AG08395 (cell line): ENCODE results near the gene VSIG4.

Experiments
- DNase-seq: peaks from one replicate; pipeline ENCODE4 v3.0.0; 2012; ENCODE audit warnings: mixed read lengths, low spot score

The VSIG4 gene

GRCh38 chrX:66024092-66024467, 15.8 kb downstream of the VSIG4 start:
- no peak for DNase-seq

DNA sequence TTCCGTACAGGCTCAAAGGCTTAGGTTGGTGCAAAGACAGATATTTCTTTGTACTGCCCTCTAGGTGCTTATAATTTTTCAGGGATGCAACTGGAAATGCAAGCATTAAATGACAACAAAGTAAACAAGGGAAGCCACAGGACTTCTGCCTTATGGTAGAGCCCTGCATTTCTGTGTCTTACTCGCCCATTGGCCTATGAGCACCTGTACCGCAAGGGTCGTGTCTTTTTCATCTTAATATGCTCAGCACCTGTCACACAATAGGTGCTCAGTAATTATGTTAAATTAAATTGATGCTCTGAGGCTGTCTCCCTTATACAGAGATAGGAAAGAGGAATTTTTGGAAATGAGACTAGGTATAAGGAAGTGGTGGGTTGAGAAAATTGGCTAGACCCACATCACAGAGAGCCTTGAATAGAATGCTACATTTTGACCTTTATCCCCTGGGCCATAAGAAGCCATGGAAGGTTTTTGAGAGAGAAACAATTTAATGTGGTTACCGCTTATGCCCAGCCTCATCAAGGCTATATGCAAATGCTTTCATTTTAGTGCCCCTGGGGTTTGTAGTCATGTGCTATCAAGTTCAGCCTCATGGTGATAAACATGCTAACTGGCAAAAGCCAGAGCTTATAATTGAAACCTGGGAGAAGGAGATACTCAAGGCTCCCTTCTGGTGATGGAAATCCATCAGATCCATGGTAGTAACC, 16.3 kb downstream of the VSIG4 start:
- no peak for DNase-seq

DNA sequence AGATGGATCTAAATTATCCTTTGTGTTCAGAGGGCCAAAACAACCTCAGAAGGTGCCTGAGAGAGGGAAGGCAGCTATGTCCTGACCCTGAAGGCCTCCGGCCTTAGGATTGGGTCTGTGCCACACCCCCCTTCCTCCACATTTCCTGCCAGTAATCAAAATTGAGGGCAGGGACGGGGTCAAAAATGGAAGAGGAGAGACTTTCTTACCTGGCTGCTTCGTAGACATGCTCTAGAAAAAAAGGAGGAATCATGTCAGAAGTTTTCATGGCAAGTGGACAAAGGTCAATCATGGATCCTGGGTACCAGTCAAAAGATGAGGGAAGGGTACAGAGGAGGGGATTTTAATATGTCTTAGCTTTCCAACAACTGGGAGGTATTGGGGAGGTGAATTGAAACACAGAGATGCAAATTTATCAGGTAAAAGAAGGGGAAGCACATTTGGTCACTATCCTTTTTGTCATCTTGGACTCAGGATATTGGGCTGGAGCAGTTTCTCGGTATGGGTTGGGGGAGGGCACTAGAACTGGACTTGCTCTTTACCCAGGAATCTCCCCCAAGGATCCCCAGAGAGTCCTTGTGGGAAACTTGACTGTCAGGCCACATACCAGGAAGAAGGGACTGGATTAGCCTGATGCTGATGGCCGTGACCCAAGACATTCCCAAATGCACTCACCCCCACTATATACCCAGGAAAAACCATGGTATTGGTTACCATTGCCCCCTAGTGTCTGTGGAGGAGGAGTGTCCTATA, 17.1 kb downstream of the VSIG4 start:
- no peak for DNase-seq

- DNase-seq: no peak
Measured at GRCh38 chrX:66021765-66022631, 17.9 kb downstream of the VSIG4 start.

DNA sequence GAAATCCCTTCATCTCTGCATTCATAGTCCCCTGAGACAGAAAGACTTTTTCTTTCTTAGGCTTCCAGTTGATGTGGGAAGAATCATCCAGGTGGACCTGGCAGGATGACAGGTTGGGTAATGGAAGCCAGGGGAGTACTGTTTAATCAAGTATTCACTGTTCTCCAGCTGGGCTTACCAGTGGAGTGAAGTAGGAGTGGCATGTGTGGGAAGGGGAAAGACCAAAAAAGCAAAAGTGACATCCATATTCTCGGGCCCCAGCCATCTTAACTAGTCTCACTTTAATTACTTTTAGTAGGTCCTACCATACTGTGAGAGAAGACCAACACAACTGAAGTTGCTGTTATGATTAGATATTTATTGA, 18.5 kb downstream of the VSIG4 start:
- DNase-seq: no peak

- no peak for DNase-seq
Measured at GRCh38 chrX:66020631-66021334, 19.1 kb downstream of the VSIG4 start.

- DNase-seq: no peak
Measured at GRCh38 chrX:66019974-66020373, 19.9 kb downstream of the VSIG4 start.

DNA sequence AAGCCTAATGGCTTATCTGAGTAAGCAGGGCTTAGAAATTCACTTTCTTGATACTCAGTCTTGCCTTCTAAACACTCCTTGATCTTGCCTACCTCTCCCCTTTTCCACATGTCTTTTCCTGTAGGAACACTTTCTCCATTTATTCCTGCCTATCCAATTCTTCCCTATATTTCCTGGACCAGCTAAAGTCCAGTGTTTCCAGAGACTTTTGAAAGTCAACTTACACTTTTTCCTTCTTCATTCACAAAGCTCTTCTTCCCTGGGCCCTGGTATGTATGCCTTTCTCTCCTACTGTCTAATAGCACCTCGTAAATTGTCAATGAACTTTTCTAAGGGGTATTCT, 20.6 kb downstream of the VSIG4 start:
- no peak for DNase-seq

DNA sequence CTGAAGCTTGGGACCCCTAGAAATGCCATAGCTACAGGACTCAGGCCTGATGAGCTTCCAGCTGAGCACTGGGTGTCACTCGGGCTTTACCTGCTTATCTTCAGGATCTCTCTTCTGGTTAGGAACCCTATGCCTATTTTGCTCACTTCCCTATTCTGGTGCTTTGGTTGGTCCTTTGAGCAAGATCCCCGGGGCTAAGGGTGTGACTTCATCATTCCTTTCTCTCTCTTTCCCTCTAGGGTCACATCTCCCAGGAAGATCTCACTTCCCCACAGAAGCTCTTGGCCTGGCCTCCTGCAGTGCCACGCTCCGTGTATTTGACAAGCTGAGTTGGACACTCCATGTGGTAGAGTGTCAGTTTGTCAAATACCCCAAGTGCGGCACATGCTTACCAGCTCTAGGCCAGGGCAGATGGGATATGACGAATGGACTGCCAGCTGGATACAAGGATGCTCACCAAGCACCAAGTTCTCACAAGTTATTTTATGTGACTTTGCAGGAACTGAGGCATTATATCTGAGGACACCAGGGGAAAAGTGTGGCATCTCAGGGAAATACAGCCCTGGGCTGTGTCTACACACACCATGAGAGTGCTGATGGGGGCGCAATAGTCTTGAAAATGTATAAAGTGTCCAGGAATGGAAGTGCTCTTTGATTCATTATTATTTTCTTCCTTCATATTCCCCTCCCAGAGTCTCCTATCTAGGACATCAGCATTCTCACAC, 21.1 kb downstream of the VSIG4 start:
- no peak for DNase-seq

GRCh38 chrX:66017659-66018170, 22.2 kb downstream of the VSIG4 start:
- no peak for DNase-seq

- DNase-seq: no peak
Measured at GRCh38 chrX:66016905-66017658, 22.8 kb downstream of the VSIG4 start.

GRCh38 chrX:66015900-66016689, 23.8 kb downstream of the VSIG4 start:
- DNase-seq: no peak

- DNase-seq: no peak
Measured at GRCh38 chrX:66015152-66015831, 24.6 kb downstream of the VSIG4 start.

- no peak for DNase-seq
Measured at GRCh38 chrX:66014556-66014955, 25.3 kb downstream of the VSIG4 start.

DNA sequence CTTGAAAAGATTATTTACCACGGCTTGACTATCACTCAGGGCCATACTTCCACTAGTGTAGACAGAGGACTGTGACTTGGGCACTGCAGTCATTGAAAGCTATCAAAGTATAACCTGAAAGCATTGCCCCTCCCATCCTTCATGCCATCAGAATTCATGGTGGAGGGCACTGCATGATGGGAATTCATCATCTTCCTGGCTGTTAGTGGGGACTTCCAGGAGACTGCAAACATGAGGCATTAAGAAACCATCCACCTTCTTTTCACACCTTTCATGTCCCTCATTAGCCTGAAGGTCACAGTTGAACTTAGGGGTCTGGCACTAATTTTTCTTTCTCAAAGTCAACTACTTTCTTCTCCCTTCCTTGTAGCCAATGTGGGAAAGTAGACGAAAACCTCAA, 25.8 kb downstream of the VSIG4 start:
- DNase-seq: no peak

GRCh38 chrX:66013194-66013816, 26.6 kb downstream of the VSIG4 start:
- DNase-seq: no peak

DNA sequence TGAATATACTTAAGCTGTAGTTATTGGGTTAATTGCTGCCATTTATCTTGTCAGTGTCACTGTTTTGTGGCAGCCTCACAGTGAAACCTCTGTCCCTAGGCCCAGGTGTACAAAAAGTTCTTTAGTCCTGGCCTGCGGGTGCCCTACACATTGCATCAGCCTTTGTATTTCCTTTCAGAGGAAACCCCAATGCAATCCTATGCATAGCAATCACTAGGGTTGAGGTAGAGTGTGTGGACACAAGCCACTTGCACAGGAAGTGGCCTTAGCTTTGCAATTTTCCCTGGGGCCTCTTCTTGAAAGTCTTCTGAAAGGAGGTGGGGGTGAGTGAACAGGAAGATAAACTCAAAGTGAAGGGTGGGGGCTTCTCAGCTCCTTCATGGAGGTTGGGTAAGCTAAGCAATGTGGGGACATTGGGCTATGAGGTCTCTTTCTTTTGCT, 27.8 kb downstream of the VSIG4 start:
- no peak for DNase-seq

GRCh38 chrX:66009231-66009845, 30.5 kb downstream of the VSIG4 start:
- DNase-seq: no peak
